GM12891 (cell line): Measurements from ENCODE around the gene SPATA21.
A peak's percentile ranks its signal among the peaks of the same experiment; 100 is the strongest.

Experiments
- DNase-seq: peaks from one replicate; pipeline ENCODE4 v3.0.0; 2011; ENCODE audit warnings: low spot score; ENCODE audit not compliant: insufficient read length
- FAIRE-seq: peaks from 2 replicates; lab custom pipeline; 2011; peaks lifted over from hg19 to GRCh38; lab: Jason Lieb, UNC
- PAX5 ChIP-seq: IDR thresholded peaks from 2 replicates; pipeline ENCODE4 v1.6.1; 2011; ENCODE audit warnings: low read length, moderate library complexity, mild to moderate bottlenecking; ENCODE audit not compliant: insufficient read depth, severe bottlenecking
- POLR2A ChIP-seq: IDR thresholded peaks from 2 replicates; pipeline ENCODE4 v1.6.1; 2011; ENCODE audit warnings: low read depth, low read length, control low read depth
- POLR2AphosphoS5 ChIP-seq: IDR thresholded peaks from 2 replicates; pipeline ENCODE4 v1.6.1; 2011; ENCODE audit warnings: low read depth, low read length, control low read depth
- POU2F2 ChIP-seq: IDR thresholded peaks from 2 replicates; pipeline ENCODE4 v1.6.1; 2011; ENCODE audit warnings: low read depth, mild to moderate bottlenecking, control low read depth, low read length, moderate library complexity
- SPI1 ChIP-seq: IDR thresholded peaks from 2 replicates; pipeline ENCODE4 v1.6.1; 2011; ENCODE audit warnings: low read depth, low read length, control low read depth
- TAF1 ChIP-seq: IDR thresholded peaks from 2 replicates; pipeline ENCODE4 v1.6.1; 2011; ENCODE audit warnings: low read depth, low read length, control low read depth

SPATA21 gene

GRCh38 chr1:16380868-16381267, 56.4 kb downstream of the SPATA21 start:
- no peak for TF ChIP-seq POU2F2
- no peak for TF ChIP-seq SPI1
- no peak for TF ChIP-seq PAX5
- no peak for TF ChIP-seq TAF1
- TF ChIP-seq POLR2AphosphoS5, result no peak
- TF ChIP-seq POLR2A, result no peak
- DNase-seq, result no peak
- FAIRE-seq, result no peak

DNA sequence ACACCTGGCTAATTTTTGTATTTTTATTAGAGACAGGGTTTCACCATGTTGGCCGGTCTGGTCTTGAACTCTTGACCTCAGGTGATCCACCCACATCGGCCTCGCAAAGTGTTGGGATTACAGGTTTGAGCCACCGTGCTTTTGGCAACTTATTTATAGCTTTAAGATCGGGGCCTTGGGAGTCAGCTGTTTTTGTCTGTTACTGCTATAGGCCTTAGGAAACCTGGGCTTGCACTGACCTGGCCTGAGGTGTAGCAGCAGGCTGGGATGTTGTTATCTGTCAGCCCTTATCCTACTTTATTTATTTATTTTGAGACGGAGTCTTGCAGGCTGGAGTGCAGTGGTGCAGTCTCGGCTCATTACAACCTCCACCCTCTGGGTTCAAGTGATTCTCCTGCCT, 58.8 kb downstream of the SPATA21 start:
- FAIRE-seq (no peak), DNase-seq (no peak)
- TF ChIP-seq POLR2AphosphoS5, result no peak
- TF ChIP-seq POU2F2, result no peak
- no peak for TF ChIP-seq POLR2A
- no peak for TF ChIP-seq PAX5
- no peak for TF ChIP-seq SPI1
- no peak for TF ChIP-seq TAF1

- FAIRE-seq, result no peak
- no peak for DNase-seq
- TF ChIP-seq SPI1 (no peak), POU2F2 (no peak), PAX5 (no peak)
These were observed 60.3 kb downstream of the SPATA21 start for GRCh38 chr1:16376971-16377370.

DNA sequence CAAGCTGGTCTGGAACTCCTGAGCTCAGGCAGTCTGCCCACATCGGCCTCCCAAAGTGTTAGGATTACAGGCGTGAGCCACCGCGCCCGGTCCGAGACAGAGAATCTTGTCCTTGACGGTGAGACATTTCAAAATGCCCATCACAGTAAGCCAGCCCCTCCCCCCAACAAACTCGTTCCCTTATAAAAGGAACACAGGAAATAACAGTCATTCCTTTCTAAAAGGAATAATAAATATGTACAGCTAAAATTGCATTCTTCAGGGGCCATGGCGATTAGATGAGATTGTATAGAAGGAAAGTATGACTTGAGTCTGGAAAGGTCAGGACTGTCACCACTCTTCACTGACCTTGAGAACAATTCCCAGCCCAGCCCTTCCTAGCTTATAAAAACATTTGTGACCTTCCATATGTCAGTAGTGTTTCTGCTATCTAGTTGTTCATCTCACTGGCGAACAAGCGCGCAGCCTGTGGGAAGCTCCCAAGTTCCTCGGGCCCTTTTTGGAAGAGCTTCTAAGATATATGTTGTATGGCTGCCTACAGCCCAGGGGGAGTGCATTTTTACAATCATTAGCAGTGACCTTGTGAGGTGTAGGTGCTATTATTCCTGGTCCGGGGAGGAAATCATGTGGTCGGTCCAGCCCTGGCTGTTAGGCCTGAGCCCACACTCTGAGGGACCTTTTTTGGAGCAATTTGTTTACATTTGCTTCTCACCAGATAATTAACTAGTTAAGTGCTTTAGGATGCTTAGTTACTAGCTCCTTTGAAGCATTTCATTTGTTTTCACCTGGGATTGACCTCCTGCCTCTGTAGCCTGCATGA, 61.5 kb downstream of the SPATA21 start:
- FAIRE-seq (no peak), DNase-seq (no peak)
- TF ChIP-seq POU2F2 (no peak), SPI1 (no peak), TAF1 (no peak), POLR2A (no peak), PAX5 (no peak), POLR2AphosphoS5 (no peak; the same call in 1 of the 2 replicates)

- FAIRE-seq, result no peak
- no peak for DNase-seq
- no peak for TF ChIP-seq POLR2A
- no peak for TF ChIP-seq POLR2AphosphoS5
- no peak for TF ChIP-seq SPI1
These were observed 63.0 kb downstream of the SPATA21 start for GRCh38 chr1:16374266-16374665.

DNA sequence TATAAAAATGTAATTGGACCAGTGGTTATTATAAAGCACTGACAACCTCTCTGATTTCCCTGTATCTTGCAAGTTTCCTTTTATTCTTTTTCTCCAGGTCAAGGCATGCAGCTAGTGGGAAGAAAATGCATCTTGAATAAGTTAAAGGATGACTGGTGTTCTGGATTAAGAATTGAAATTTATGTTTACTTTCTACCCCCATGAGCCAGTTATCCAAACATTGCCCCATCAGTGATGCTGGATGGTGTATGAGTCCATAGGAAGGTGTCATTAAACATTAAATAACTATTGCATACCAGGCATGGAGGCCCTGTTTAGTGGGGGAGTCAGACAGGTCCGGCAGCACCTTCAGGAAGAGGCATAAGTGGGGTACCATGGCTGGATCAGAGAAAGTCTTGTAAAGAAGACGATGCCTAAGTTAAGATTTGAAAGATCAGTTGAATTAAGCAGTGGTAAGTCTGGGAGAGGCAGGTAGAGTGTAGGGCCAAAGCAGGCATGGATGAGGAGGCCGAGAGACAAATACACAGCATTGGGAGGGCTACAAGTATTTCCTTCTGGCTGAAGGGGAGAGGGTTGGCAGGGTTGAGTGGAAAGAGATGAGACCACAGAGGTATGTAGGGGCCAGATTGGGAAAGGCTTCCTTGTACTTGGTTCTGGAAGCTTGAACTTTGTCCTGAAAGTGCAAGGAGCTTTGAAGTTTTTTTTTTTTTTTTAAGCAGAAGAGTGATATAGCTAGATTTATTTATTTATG, 64.5 kb downstream of the SPATA21 start:
- FAIRE-seq (no peak), DNase-seq (no peak)
- TF ChIP-seq POU2F2 (no peak), TAF1 (no peak), POLR2A (no peak), PAX5 (no peak), SPI1 (no peak), POLR2AphosphoS5 (no peak)

DNA sequence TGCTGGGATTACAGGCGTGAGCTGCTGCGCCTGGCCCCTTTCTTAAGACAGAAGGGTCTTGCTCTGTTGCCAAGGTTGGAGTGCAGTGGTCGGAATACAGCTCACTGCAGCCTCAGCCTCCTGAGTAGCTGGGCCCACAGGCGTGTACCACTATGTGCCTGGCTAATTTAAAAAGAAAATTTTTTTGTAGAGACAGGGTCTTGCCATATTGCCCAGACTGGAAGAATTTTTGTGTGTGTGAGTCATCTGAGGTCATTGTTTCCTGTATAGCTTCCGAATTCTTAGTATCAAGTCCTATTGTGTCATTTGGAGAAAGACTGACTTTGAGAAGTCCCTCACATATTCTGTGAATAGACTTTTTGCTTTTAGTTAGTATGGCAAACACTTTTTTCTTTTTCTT, 65.5 kb downstream of the SPATA21 start:
- no peak for TF ChIP-seq POU2F2
- no peak for TF ChIP-seq TAF1
- no peak for TF ChIP-seq POLR2A
- TF ChIP-seq SPI1, result no peak
- TF ChIP-seq PAX5, result no peak
- no peak for TF ChIP-seq POLR2AphosphoS5
- FAIRE-seq (no peak), DNase-seq (no peak)

DNA sequence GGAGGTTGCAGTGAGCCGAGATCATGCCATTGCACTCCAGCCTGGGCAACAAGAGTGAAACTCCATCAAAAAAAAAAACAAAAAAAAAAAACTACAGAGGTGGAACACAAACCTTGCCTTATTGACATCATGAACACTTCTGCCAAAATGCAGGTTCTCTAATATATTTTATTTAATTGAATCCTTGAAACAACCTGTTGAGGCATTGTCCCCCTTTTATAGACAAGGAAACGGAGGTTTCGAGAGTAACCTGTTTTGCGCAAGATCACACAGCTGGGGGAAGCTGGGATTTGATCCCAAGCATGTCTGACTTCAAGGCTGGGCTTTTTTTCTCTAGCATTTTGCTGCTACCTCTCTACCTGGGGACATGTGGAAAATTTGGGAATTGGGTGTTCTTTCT, 67.4 kb downstream of the SPATA21 start:
- TF ChIP-seq SPI1 (no peak), PAX5 (no peak), TAF1 (no peak), POLR2A (no peak), POLR2AphosphoS5 (no peak), POU2F2 (no peak)
- DNase-seq, result no peak
- no peak for FAIRE-seq

- FAIRE-seq, result no peak
- no peak for TF ChIP-seq PAX5
- TF ChIP-seq POLR2AphosphoS5, result no peak
- no peak for TF ChIP-seq POU2F2
- no peak for TF ChIP-seq TAF1
- TF ChIP-seq SPI1, result no peak
- peak; percentile 15 for TF ChIP-seq POLR2A
- DNase-seq, result no peak
These were observed 69.0 kb downstream of the SPATA21 start for GRCh38 chr1:16367968-16368890.
